Omental fat pad (tissue), 4 donors: Measurements from ENCODE around the gene TRHDE. TPM values are rescaled to one million over a fixed set of nuclear protein-coding genes. Genes with fewer than 3 reads are reported as not detected.

ENCODE experiments used
- ATAC-seq: fragments of 150-250 bp; one replicate; pipeline ENCODE4 v1.9.1; 2016; ENCODE audit warnings: mild to moderate bottlenecking, moderate library complexity; ENCODE audit not compliant: low FRiP score
- DNase-seq: peaks from one replicate; pipeline ENCODE4 v3.0.0-alpha.2; 2019; ENCODE audit warnings: low spot score
- CTCF ChIP-seq, 3 donors: fragments of 450-650 bp; IDR thresholded peaks; one replicate each; pipeline ENCODE4 v1.5.1; 2016 to 2017; ENCODE audit warnings: antibody characterized with exemption in 3 of 3, mild to moderate bottlenecking in 3 of 3, moderate library complexity in 2 of 3
- total RNA-seq, 4 donors: library from RNA; depleted of rRNA; stranded (reverse); fragments of >200 nt; gene quantifications; one replicate each; pipeline ENCODE4 v1.1.0, GENCODE V29; 2016

TRHDE gene
- total RNA-seq, 4 donors from 2014 or later: 12.8 to 34.8 (median 14.8) TPM

GRCh38 chr12:72268386-72268785 lies 3.8 kb upstream of the TRHDE start:
- DNase-seq (no peak), ATAC-seq (no peak)
- TF ChIP-seq CTCF (IDR thresholded peaks at IDR 0.05): no peak

- no peak for TF ChIP-seq CTCF (IDR thresholded peaks at IDR 0.05)
- DNase-seq: no peak
- ATAC-seq: no peak
These were observed 2.7 kb upstream of the TRHDE start for GRCh38 chr12:72269491-72269890.

GRCh38 chr12:72270246-72270645 lies 1.9 kb upstream of the TRHDE start:
- ATAC-seq (no peak), DNase-seq (no peak)
- no peak for TF ChIP-seq CTCF (IDR thresholded peaks at IDR 0.05)

- DNase-seq: no peak
- TF ChIP-seq CTCF (IDR thresholded peaks at IDR 0.05): no peak
- ATAC-seq: no peak
These were observed 1.2 kb upstream of the TRHDE start for GRCh38 chr12:72270961-72271360.

GRCh38 chr12:72271451-72272090 lies 599 bp upstream of the TRHDE start:
- DNase-seq (no peak), ATAC-seq (peak; percentile 46)

GRCh38 chr12:72272731-72273498 lies 745 bp downstream of the TRHDE start:
- ATAC-seq (peak; percentile 26), DNase-seq (no peak)
- TF ChIP-seq CTCF (IDR thresholded peaks at IDR 0.05): no peak

More at GRCh38 chr12:72271451-72272090, 599 bp upstream of the TRHDE start:
- no peak for TF ChIP-seq CTCF (IDR thresholded peaks at IDR 0.05)

GRCh38 chr12:72273499-72273837 lies 1.3 kb downstream of the TRHDE start:
- DNase-seq: no peak
- no peak for TF ChIP-seq CTCF (IDR thresholded peaks at IDR 0.05)
- no peak for ATAC-seq
